ENCODE results near the gene SEZ6L2.

- TF ChIP-seq ZNF510 (CRISPR knock-in tag; IDR thresholded peaks at IDR 0.05; ENCODE audit: low read depth) (no peak), TRIM22 (IDR thresholded peaks at IDR 0.05) (no peak), SIN3A (IDR thresholded peaks at IDR 0.05; ENCODE audit: borderline replicate concordance, low read depth, low read length) (no peak), REST (IDR thresholded peaks at IDR 0.05; ENCODE audit: borderline replicate concordance in 1 of 2, low read depth in 1 of 2, low read length in 2 of 2) (no peak), DMAP1 (CRISPR knock-in tag; IDR thresholded peaks at IDR 0.05) (no peak), CTCF (CRISPR knock-in tag; IDR thresholded peaks at IDR 0.05) (no peak), ZKSCAN8 (CRISPR knock-in tag; IDR thresholded peaks at IDR 0.05; ENCODE audit: borderline replicate concordance) (no peak), ZBTB26 (CRISPR knock-in tag; IDR thresholded peaks at IDR 0.05; ENCODE audit: borderline replicate concordance) (no peak), POLR2AphosphoS5 (IDR thresholded peaks at IDR 0.05; ENCODE audit: low read depth, low read length) (no peak)
These were observed 5.6 kb upstream of the SEZ6L2 start for GRCh38 chr16:29904947-29905346.

Data from HepG2 (cell line).